Tibial nerve (tissue), 3 donors: Measurements from ENCODE around the gene LSM12.

ENCODE experiments used
- POLR2A ChIP-seq, 2 donors: fragments of 450-650 bp; IDR thresholded peaks; one replicate each; pipeline ENCODE4 v1.6.1; 2017; ENCODE audit warnings: antibody characterized with exemption in 2 of 2, mild to moderate bottlenecking in 2 of 2, moderate library complexity in 2 of 2
- TF ChIP-seq, protein P1 (sequence below), 5 experiments: fragments of 200-600 bp in 3 of 5; fragments of 450-650 bp in 2 of 5; sonication (generic) in 3 of 5; IDR thresholded peaks; one replicate each; pipeline ENCODE4 v1.5.1; 2016 to 2019; ENCODE audit warnings: antibody characterized with exemption in 5 of 5, mild to moderate bottlenecking in 3 of 5, moderate library complexity in 2 of 5

- TF ChIP-seq POLR2A (IDR thresholded peaks at IDR 0.05) = no peak
- TF ChIP-seq, protein P1, sequence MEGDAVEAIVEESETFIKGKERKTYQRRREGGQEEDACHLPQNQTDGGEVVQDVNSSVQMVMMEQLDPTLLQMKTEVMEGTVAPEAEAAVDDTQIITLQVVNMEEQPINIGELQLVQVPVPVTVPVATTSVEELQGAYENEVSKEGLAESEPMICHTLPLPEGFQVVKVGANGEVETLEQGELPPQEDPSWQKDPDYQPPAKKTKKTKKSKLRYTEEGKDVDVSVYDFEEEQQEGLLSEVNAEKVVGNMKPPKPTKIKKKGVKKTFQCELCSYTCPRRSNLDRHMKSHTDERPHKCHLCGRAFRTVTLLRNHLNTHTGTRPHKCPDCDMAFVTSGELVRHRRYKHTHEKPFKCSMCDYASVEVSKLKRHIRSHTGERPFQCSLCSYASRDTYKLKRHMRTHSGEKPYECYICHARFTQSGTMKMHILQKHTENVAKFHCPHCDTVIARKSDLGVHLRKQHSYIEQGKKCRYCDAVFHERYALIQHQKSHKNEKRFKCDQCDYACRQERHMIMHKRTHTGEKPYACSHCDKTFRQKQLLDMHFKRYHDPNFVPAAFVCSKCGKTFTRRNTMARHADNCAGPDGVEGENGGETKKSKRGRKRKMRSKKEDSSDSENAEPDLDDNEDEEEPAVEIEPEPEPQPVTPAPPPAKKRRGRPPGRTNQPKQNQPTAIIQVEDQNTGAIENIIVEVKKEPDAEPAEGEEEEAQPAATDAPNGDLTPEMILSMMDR (IDR thresholded peaks at IDR 0.05) = no peak
Measured at GRCh38 chr17:44086364-44087311, 20.2 kb upstream of the LSM12 start.
